ENCODE measurements around the gene BCO2.

Gene BCO2

DNA sequence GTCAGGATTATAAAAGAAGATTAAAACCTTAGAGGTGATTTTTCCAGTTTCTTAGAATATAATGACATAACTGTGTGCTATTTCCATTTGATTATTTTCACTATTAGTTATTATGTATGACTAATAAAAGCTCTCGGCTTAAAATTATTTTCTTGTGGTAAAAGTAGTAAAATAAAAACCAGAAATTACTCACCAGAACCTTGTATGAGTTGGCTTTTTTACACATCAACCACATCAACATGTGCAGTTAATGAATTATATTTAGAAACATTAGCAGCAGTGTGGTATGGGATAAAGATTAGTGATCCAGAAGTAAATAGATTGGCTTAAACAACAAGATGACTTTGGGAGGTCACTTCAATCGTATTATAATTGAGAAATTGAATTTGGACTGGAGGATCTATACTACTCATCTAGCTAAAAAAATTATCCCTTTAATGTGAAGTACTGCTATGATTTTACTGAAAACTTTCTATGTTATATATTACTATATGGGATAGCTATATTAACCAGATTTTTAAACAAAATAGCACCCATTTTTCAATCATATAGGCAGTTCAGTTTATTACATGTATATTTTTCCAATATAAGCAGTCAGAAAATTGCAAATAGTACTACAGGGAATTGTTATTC, 2.8 kb upstream of the BCO2 start:
- Histone ChIP-seq H3K36me3 (ENCODE audit: insufficient read depth) (no peaks in the 10 kb centered on the region), H3K4me2 (no peak overlapping the region), H3K9ac (no peak overlapping the region), H3K27ac (no peak overlapping the region), H3K4me3 (IDR thresholded peaks at IDR 0.05; ENCODE audit: insufficient read depth, low read depth, low read length) (no peak overlapping the region), H3K79me2 (ENCODE audit: insufficient read depth, low read depth) (no peaks in the 10 kb centered on the region), H3K27me3 (ENCODE audit: insufficient read depth, low read depth) (no peaks in the 10 kb centered on the region), H4K20me1 (ENCODE audit: insufficient read depth) (no peaks in the 10 kb centered on the region), H3K4me1 (ENCODE audit: low read depth, poor library complexity, severe bottlenecking) (no peaks in the 10 kb centered on the region), H2AFZ (ENCODE audit: low read depth) (no peak overlapping the region)
- TF ChIP-seq, protein P1, sequence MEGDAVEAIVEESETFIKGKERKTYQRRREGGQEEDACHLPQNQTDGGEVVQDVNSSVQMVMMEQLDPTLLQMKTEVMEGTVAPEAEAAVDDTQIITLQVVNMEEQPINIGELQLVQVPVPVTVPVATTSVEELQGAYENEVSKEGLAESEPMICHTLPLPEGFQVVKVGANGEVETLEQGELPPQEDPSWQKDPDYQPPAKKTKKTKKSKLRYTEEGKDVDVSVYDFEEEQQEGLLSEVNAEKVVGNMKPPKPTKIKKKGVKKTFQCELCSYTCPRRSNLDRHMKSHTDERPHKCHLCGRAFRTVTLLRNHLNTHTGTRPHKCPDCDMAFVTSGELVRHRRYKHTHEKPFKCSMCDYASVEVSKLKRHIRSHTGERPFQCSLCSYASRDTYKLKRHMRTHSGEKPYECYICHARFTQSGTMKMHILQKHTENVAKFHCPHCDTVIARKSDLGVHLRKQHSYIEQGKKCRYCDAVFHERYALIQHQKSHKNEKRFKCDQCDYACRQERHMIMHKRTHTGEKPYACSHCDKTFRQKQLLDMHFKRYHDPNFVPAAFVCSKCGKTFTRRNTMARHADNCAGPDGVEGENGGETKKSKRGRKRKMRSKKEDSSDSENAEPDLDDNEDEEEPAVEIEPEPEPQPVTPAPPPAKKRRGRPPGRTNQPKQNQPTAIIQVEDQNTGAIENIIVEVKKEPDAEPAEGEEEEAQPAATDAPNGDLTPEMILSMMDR (conservative IDR thresholded peaks at IDR 0.05; ENCODE audit: low read depth, low read length), result no peak

DNA sequence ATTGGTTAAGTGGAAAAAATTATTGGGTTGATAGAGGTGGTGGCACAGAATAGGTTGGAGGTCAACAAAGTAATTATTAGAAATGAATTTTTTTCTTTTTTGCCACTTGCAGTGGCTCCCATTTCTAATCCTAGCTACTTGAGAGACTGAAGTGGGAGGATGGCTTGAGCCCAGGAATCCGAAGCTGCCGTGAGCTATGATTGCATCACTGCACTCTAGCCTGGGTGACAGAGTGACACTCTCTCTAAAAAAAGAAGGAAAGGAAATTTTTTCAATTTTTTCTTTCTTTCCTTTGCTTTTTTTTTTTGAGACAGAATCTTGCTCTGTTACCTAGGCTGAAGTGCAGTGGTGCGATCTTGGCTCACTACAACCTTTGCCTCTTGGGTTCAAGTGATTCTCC, 2.2 kb upstream of the BCO2 start:
- Histone ChIP-seq H3K4me3 (IDR thresholded peaks at IDR 0.05; ENCODE audit: insufficient read depth, low read depth, low read length) (no peak overlapping the region), H3K9ac (no peak overlapping the region), H2AFZ (ENCODE audit: low read depth) (no peak overlapping the region), H4K20me1 (ENCODE audit: insufficient read depth) (no peaks in the 10 kb centered on the region), H3K27ac (no peak overlapping the region), H3K79me2 (ENCODE audit: insufficient read depth, low read depth) (no peaks in the 10 kb centered on the region), H3K4me2 (no peak overlapping the region), H3K27me3 (ENCODE audit: insufficient read depth, low read depth) (no peaks in the 10 kb centered on the region), H3K36me3 (ENCODE audit: insufficient read depth) (no peaks in the 10 kb centered on the region), H3K4me1 (ENCODE audit: low read depth, poor library complexity, severe bottlenecking) (no peaks in the 10 kb centered on the region)
- TF ChIP-seq, protein P1 (conservative IDR thresholded peaks at IDR 0.05; ENCODE audit: low read depth, low read length), result no peak

DNA sequence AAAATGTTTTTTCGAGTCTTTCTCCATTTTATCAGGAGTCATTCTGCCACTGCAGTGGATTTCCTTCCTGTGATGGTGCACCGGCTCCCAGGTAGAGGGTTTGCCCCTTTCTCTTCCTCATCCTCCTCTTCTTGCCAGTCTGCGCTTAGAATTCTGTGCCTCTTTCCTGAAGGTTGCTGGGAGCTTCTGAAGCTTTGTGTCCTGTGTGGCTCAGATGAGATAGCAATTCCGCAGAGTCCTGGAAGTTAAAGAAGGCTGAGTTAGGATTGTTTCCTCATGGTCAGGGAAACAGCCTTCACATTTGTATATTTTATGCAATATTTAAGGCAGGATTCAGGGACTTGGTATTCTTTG, 264 bp downstream of the BCO2 start:
- H3K4me2 ChIP-seq, result peak overlapping the region; percentile 6; the same call in 1 of the 2 replicates
- H3K9ac ChIP-seq, result no peak overlapping the region
- H3K4me1 ChIP-seq (ENCODE audit: low read depth, poor library complexity, severe bottlenecking), result no peaks in the 10 kb centered on the region
- H3K4me3 ChIP-seq (IDR thresholded peaks at IDR 0.05; ENCODE audit: insufficient read depth, low read depth, low read length), result no peak overlapping the region
- no peaks in the 10 kb centered on the region for H4K20me1 ChIP-seq (ENCODE audit: insufficient read depth)
- no peaks in the 10 kb centered on the region for H3K79me2 ChIP-seq (ENCODE audit: insufficient read depth, low read depth)
- H3K27ac ChIP-seq, result no peak overlapping the region
- peak overlapping the region; percentile 9; the same call in 1 of the 2 replicates for H2AFZ ChIP-seq (ENCODE audit: low read depth)
- H3K36me3 ChIP-seq (ENCODE audit: insufficient read depth), result no peaks in the 10 kb centered on the region
- TF ChIP-seq, protein P1 (conservative IDR thresholded peaks at IDR 0.05; ENCODE audit: low read depth, low read length), result no peak
- H3K27me3 ChIP-seq (ENCODE audit: insufficient read depth, low read depth), result no peaks in the 10 kb centered on the region

DNA sequence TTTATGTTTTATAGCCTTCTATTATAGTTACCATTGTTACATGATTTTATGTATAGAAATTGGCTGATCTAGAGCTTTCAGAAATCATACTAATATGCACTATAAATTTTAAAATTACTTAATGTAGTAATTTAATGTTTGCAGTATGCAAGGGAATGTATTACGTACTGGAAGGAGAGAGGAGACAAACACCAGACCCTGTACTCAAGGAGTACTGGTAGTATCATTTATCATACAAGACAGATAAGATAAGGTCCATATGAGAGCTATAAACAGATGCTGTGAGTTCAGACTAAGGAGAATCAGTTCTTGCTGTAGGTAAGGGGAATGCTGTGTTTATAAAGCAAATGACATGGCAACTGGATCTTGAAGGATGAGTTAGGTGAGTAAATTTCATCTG, 765 bp downstream of the BCO2 start:
- Histone ChIP-seq H4K20me1 (ENCODE audit: insufficient read depth) (no peaks in the 10 kb centered on the region), H3K79me2 (ENCODE audit: insufficient read depth, low read depth) (no peaks in the 10 kb centered on the region), H3K9ac (no peak overlapping the region), H3K4me1 (ENCODE audit: low read depth, poor library complexity, severe bottlenecking) (no peaks in the 10 kb centered on the region), H3K36me3 (ENCODE audit: insufficient read depth) (no peaks in the 10 kb centered on the region), H3K27me3 (ENCODE audit: insufficient read depth, low read depth) (no peaks in the 10 kb centered on the region), H3K4me3 (IDR thresholded peaks at IDR 0.05; ENCODE audit: insufficient read depth, low read depth, low read length) (no peak overlapping the region), H2AFZ (ENCODE audit: low read depth) (no peak overlapping the region), H3K27ac (no peak overlapping the region), H3K4me2 (no peak overlapping the region)
- TF ChIP-seq, protein P1 (conservative IDR thresholded peaks at IDR 0.05; ENCODE audit: low read depth, low read length), result no peak

All from KMS-11 (cell line).